ENCODE measurements around the gene OTOS. TPM values are rescaled to one million over a fixed set of nuclear protein-coding genes. Genes with fewer than 3 reads are reported as not detected.

OTOS gene
- total RNA-seq, 1 donor from 2014 or later = not detected

- no peak for DNase-seq
These were observed 27.1 kb upstream of the OTOS start for GRCh38 chr2:240167588-240167880.

GRCh38 chr2:240166761-240167587 is 26.5 kb upstream of the OTOS start:
- no peak for DNase-seq

- DNase-seq = no peak
These were observed 25.7 kb upstream of the OTOS start for GRCh38 chr2:240166191-240166590.

- DNase-seq = no peak
These were observed 25.2 kb upstream of the OTOS start for GRCh38 chr2:240165661-240166060.

- DNase-seq = no peak
These were observed 24.6 kb upstream of the OTOS start for GRCh38 chr2:240165034-240165433.

GRCh38 chr2:240164586-240164985 is 24.1 kb upstream of the OTOS start:
- no peak for DNase-seq

GRCh38 chr2:240163844-240164574 is 23.6 kb upstream of the OTOS start:
- DNase-seq = no peak

GRCh38 chr2:240162939-240163714 is 22.7 kb upstream of the OTOS start:
- DNase-seq = no peak

- no peak for DNase-seq
These were observed 22.1 kb upstream of the OTOS start for GRCh38 chr2:240162531-240162930.

- no peak for DNase-seq
These were observed 21.6 kb upstream of the OTOS start for GRCh38 chr2:240162032-240162431.

- DNase-seq = no peak
These were observed 20.8 kb upstream of the OTOS start for GRCh38 chr2:240161087-240161750.

GRCh38 chr2:240160291-240161086 is 20.0 kb upstream of the OTOS start:
- no peak for DNase-seq

GRCh38 chr2:240159251-240159839 is 18.9 kb upstream of the OTOS start:
- DNase-seq = no peak

- no peak for DNase-seq
These were observed 16.7 kb upstream of the OTOS start for GRCh38 chr2:240157147-240157470.

GRCh38 chr2:240156435-240157146 is 16.1 kb upstream of the OTOS start:
- no peak for DNase-seq

- no peak for DNase-seq
These were observed 15.4 kb upstream of the OTOS start for GRCh38 chr2:240155745-240156390.

- DNase-seq = no peak
These were observed 14.7 kb upstream of the OTOS start for GRCh38 chr2:240155048-240155744.

- DNase-seq = no peak
These were observed 14.1 kb upstream of the OTOS start for GRCh38 chr2:240154606-240155005.

- no peak for DNase-seq
These were observed 13.0 kb upstream of the OTOS start for GRCh38 chr2:240153418-240153817.

Data from skin of body (tissue), 2 donors.